GM21576 (cell line): ENCODE data around the gene FOXE3.

Experiments used
- ATAC-seq: cut with Tn5 transposase; IDR thresholded peaks from one replicate; pipeline ENCODE4 v1.9.1; 2021; ENCODE audit warnings: mild to moderate bottlenecking, moderate library complexity; ENCODE audit not compliant: unreplicated experiment

FOXE3 gene

GRCh38 chr1:47433477-47434050, 17.5 kb downstream of the FOXE3 start:
- no peak for ATAC-seq

- ATAC-seq = no peak
Observed at GRCh38 chr1:47434051-47434842, 18.2 kb downstream of the FOXE3 start.

- no peak for ATAC-seq
Observed at GRCh38 chr1:47435506-47436303, 19.6 kb downstream of the FOXE3 start.

DNA sequence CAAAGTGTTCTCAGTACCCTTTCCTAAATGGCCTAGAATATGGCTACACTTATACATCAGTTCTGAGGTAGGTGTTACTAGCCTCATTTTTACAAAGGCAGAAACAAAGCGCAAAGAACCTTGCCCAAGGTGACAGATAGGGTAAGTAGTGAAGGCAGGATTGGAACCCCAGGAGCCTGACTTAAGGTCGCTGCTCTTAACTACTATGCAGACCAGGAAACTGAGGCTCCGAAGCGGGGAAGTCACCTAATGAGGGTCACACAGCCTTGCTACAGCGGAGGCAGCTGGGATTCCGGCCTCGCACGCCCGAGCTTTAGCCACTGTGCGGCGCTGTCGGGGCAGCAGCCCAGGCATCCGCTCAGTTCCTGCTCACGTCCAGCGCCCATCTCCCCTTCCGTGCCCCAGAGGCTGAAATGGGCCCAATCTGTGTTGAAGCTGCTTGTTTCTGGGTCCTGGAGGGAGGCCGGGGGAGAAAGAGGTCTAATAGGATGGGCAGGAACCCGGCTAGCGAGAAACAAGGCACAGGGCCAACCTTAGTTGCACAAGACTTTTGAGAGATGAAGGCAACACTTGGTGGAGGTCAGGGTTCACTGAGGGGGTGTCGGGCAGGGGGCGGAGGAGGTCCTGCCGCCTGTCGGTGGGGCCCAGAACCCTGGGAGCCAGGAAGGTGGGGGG, 20.4 kb downstream of the FOXE3 start:
- ATAC-seq = peak; percentile 46

DNA sequence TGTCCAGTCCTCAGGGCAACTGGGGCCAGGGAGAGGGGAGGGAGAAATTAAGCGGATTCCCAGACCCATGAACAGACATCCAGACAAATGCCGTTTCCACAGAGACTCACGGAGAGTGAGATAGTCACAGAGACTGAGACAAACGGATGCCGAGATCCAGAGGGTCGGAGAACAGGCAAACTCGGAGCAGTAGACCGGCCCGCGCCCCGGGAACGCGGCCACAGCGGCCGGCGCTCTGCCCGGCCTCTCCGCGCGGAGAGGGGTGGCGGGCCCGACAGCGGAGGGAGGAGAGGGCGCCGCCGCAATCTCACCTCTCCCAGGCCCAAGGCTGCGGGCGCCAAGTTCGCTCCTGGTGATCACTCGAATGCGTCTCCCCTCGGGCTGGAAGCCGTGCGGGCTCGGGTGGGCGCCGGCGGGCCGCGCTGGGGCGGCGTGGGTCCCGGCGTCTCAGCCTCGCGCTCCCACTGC, 20.9 kb downstream of the FOXE3 start:
- peak; percentile 12 for ATAC-seq

DNA sequence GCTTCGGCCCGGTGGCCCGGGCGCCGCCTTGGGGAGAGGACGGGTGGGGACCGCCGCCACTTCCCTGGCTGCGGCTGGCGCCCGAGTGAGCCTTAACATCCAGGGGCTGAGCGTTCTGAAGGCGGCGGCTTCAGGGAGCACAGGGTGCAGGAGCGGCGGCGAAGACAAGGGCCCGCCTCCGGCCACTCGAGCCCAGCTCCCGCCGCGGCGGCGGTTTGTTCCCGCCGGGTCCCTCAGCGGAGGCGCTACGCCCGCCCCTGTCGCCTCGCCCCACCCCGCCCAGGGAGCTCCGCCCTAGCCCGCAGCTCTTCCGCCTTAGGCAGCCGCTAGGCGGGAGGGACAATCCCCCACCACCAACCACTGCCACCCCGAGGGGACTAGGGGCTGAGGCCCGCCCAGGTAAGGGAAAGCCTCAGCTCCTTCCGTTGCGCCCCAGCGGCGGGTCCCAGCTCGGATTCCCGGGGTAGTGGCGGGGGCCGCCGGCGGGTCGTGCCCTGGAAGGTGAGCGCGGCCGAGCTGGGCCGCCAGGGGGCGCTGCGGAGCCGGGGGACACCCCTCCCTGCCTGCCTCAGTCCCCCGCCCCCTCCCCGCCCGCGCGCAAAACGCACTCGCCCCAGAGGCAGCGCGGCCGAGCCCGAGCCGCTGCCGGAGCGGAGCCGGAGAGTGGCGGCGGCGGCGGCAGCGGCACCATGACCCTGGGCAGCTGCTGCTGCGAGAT, 21.5 kb downstream of the FOXE3 start, which contains the start of gene FOXD2:
TSS of gene FOXD2 (plus strand) at position 598 of the 718 bp plus-strand sequence. CDS start at position 690, 92 bp downstream.
- peak; percentile 75 for ATAC-seq

DNA sequence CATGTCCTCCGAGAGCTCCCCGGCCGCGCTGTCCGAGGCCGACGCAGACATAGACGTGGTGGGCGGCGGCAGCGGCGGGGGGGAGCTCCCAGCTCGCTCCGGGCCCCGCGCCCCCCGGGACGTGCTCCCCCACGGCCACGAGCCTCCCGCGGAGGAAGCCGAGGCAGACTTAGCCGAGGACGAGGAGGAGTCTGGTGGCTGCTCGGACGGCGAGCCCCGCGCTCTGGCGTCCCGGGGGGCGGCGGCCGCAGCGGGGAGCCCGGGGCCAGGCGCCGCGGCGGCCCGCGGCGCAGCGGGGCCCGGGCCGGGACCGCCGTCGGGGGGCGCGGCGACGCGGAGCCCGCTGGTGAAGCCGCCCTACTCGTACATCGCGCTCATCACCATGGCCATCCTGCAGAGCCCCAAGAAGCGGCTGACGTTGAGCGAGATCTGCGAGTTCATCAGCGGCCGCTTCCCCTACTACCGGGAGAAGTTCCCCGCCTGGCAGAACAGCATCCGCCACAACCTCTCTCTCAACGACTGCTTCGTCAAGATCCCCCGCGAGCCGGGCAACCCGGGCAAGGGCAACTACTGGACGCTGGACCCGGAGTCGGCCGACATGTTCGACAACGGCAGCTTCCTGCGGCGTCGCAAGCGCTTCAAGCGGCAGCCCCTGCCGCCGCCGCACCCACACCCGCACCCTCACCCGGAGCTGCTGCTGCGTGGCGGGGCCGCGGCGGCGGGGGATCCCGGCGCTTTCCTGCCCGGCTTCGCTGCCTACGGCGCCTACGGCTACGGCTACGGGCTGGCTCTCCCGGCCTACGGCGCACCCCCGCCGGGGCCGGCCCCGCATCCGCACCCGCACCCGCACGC, 22.3 kb downstream of the FOXE3 start:
- ATAC-seq = no peak

DNA sequence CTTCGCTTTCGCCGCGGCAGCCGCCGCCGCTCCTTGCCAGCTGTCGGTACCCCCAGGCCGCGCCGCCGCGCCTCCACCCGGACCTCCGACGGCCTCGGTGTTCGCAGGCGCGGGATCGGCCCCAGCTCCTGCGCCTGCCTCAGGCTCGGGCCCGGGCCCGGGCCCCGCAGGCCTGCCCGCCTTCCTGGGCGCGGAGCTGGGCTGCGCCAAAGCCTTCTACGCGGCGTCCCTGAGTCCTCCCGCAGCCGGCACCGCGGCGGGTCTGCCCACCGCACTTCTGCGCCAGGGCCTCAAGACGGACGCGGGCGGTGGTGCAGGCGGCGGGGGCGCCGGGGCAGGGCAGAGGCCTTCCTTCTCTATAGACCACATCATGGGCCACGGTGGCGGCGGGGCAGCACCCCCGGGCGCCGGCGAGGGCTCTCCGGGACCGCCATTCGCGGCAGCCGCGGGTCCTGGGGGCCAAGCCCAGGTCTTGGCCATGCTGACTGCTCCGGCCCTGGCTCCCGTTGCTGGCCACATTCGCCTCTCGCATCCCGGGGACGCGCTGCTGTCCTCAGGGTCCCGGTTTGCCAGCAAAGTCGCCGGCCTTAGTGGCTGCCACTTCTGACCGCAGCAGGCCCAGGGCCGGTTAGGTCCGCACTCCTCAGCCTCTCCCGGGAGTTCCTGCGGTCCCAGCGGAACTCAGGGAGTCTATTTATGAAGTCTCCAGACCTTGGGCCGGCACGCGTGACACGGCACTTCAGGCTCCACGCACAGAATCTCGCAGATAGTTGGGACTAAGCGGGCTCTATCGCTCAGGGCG, 23.1 kb downstream of the FOXE3 start:
- ATAC-seq = no peak

- ATAC-seq = no peak
Observed at GRCh38 chr1:47439819-47440598, 23.9 kb downstream of the FOXE3 start.

GRCh38 chr1:47440599-47441081, 24.6 kb downstream of the FOXE3 start:
- no peak for ATAC-seq

DNA sequence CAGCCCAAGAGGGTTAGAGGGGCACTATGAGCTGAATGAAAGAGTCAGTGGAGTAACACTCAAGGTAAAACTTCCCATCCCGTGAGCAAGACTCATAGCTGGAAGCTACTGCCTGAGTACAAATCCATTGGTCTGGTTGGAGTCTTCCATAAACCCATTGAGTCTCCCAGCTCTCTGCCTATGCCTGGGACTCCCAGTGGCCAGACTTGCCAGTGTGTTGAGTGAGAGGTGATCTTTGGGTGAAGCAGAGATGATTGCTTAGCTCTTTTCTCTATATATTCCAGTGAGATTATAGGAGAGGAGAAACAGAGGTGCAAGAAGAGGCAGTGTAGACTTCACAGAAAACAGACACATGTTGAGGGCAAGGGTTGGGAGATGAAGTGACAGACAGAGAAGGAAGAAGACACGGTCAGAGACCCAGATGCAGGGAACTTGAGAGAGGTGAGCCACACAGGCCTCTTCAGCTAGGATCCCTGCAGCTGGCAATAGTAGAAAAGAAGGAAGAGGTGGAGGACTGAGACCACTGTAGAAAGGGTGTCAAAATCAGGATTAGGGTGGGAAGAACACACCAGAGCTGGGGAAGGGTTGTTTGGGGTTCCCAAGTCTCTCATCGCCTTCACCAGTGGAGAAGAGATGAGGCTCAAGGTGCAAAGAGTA, 25.5 kb downstream of the FOXE3 start:
- no peak for ATAC-seq

DNA sequence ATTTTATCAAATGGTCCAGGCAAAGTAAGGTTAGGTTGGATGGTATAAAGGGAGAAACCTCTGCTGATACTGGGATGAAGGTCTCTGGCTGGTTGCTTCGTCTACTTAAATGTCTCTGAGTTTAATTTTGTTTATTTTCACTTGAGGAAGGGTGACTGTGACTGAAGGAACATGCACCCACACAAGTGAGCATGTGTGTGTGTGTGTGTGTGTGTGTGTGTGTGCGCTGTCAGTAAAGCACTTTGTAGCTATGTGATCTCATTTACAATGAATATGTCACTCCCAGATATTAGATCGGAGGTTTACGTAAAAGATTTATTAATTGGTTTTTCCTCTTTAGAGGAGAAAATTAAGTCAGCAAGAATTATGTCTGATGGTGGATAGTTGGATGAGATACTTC, 26.1 kb downstream of the FOXE3 start:
- ATAC-seq = no peak

DNA sequence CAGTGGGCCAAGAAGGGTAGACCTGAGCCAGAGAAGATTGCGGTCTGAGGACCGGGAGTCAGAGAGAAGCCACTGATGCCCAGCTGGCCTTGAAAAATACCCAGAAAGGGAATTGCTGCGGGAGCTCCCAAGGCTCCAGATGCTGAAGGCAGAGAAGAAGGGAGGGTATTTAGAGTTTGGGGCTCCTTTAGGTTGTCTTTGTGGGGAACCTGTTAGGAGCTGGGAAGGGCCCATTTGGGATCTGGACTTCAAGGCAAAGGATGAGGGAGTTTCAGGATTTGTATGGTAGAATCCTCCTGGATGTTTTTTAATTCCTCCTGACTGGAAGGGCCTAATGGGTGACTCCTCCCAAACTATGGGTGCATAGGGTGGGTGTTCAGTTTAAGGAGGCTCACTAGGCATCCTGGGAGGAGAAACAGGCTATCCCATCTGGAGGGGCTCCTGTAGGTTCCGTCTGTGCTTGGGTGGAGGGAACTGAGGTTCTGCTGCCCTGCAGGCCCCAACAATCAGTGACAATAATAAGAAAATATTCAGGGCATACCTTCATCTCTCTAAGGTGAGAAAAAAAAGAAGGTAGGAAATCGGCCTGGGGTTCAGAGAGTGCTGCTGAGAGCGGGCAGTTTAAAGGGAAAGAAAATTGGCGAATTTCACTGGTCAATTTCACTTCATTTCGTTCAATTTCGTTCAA, 26.9 kb downstream of the FOXE3 start:
- no peak for ATAC-seq

DNA sequence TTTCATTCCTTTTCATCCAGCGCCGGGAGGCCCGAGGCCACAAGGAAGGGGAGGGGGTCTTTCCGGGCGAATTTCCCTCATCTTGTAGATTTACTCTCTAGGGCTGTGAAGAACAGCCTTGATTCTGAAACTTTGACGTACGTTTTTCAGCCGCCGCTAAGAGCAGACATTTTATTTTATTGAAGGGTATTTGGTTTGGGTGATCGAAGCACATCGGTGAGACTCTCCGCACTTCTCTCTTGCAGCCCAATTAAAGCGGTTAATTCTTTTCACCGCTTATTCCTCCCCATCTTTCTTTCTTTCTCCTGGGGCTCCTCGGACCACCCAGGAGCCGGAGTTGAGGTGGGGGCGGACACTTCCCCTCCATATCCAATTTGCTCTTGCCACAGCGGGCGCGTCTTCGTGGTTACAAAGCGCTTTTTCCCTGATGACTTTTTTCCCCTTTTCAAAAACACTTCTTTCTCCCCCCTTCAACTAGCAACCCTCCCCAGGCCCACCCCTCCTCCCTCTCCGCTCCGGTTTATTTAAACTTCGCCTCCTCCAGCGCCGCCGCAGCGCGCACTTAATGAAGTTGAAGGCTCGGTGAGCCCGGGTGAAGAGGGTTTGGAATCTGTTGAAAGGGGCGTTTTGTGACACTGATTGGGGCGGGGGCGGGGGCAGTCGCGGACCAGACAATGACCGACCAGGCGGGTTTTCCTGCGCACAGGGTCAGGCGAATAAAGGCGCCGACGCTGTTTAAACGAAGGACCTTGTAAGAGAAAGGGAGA, 27.6 kb downstream of the FOXE3 start:
- ATAC-seq = no peak

GRCh38 chr1:47444297-47444561, 28.1 kb downstream of the FOXE3 start:
- no peak for ATAC-seq
